H1 (cell line): ENCODE measurements around the gene C2.

Experiments
- EP300 ChIP-seq, 2 experiments: IDR thresholded peaks; 1 replicate in 1 of 2; 2 replicates in 1 of 2; pipeline ENCODE4 v1.6.1; 2011 to 2012; ENCODE audit warnings: low read depth in 2 of 2, low read length in 2 of 2, mild to moderate bottlenecking in 2 of 2, borderline replicate concordance in 1 of 2, inconsistent platforms in 1 of 2, moderate library complexity in 1 of 2
- KDM1A ChIP-seq: fragments of 200-600, 300-600 bp; sonication (generic); IDR thresholded peaks from 2 replicates; pipeline ENCODE4 v1.7.1; 2016; ENCODE audit warnings: mild to moderate bottlenecking, low read length, borderline replicate concordance
- NRF1 ChIP-seq: IDR thresholded peaks from 2 replicates; pipeline ENCODE4 v1.6.1; 2011; ENCODE audit warnings: mild to moderate bottlenecking, low read depth, low read length, improper control_type of control experiment
- POLR2A ChIP-seq, 2 experiments: IDR thresholded peaks; 1 replicate in 1 of 2; 2 replicates in 1 of 2; pipeline ENCODE4 v1.6.1; 2011; ENCODE audit warnings: low read depth in 2 of 2, low read length in 2 of 2, mild to moderate bottlenecking in 2 of 2; ENCODE audit errors: control extremely low read depth in 1 of 2
- POLR2AphosphoS5 ChIP-seq: IDR thresholded peaks from 2 replicates; pipeline ENCODE4 v1.6.1; 2011; ENCODE audit warnings: low read depth, low read length
- RFX5 ChIP-seq: IDR thresholded peaks from 2 replicates; pipeline ENCODE4 v1.6.1; 2011; ENCODE audit warnings: low read depth, low read length, improper control_type of control experiment, borderline replicate concordance
- SIN3A ChIP-seq, 2 experiments: IDR thresholded peaks in 1 of 2; conservative IDR thresholded peaks in 1 of 2; 2 replicates each; pipeline ENCODE4 v1.6.1; 2011 to 2012; ENCODE audit warnings: low read length in 2 of 2, improper control_type of control experiment in 1 of 2, low read depth in 1 of 2, mild to moderate bottlenecking in 1 of 2
- SUZ12 ChIP-seq: fragments of 200-600 bp; sonication (generic); IDR thresholded peaks from 2 replicates; pipeline ENCODE4 v1.6.1; 2012; ENCODE audit warnings: mild to moderate bottlenecking, inconsistent platforms, low read length, moderate library complexity, mixed read lengths
- TF ChIP-seq, protein P1 (sequence below), 3 experiments: IDR thresholded peaks; 1 replicate in 2 of 3; 2 replicates in 1 of 3; pipeline versions ENCODE4 v1.5.1 to v1.6.1; 2011; ENCODE audit warnings: low read length in 3 of 3, mild to moderate bottlenecking in 3 of 3, inconsistent platforms in 2 of 3, low read depth in 1 of 3, moderate library complexity in 1 of 3; ENCODE audit not compliant: insufficient read depth in 1 of 3; ENCODE audit errors: control extremely low read depth in 1 of 3

DNA sequence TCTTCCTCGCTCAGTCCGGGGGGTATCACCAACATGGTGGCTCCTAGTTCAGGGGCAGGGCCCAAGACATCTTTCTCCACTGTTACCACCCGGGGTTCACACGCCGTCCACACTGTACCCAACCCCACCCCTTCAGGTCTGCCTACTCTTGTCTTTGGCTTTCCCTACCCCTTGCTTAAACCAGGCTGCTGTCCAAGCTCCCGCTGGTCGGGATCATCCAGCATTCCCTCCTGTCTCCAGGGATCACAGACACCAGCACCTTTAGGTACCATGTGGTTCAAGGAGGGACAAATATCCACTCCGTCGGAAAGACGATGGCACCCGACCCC lies 30.9 kb downstream of the C2 start:
- no peak for TF ChIP-seq SUZ12
- no peak for TF ChIP-seq SIN3A (conservative IDR thresholded peaks at IDR 0.05 in 1 of 2, IDR thresholded peaks at IDR 0.05 in 1 of 2; ENCODE audit: low read depth in 1 of 2, low read length in 2 of 2)
- TF ChIP-seq, protein P1, sequence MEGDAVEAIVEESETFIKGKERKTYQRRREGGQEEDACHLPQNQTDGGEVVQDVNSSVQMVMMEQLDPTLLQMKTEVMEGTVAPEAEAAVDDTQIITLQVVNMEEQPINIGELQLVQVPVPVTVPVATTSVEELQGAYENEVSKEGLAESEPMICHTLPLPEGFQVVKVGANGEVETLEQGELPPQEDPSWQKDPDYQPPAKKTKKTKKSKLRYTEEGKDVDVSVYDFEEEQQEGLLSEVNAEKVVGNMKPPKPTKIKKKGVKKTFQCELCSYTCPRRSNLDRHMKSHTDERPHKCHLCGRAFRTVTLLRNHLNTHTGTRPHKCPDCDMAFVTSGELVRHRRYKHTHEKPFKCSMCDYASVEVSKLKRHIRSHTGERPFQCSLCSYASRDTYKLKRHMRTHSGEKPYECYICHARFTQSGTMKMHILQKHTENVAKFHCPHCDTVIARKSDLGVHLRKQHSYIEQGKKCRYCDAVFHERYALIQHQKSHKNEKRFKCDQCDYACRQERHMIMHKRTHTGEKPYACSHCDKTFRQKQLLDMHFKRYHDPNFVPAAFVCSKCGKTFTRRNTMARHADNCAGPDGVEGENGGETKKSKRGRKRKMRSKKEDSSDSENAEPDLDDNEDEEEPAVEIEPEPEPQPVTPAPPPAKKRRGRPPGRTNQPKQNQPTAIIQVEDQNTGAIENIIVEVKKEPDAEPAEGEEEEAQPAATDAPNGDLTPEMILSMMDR (IDR thresholded peaks at IDR 0.05; ENCODE audit: control extremely low read depth in 1 of 3, insufficient read depth in 1 of 3, low read depth in 1 of 3, low read length in 3 of 3) = no peak
- TF ChIP-seq KDM1A = no peak
- no peak for TF ChIP-seq NRF1
- TF ChIP-seq POLR2AphosphoS5 = no peak
- no peak for TF ChIP-seq EP300 (IDR thresholded peaks at IDR 0.05; ENCODE audit: borderline replicate concordance in 1 of 2, low read depth in 2 of 2, low read length in 2 of 2)
- no peak for TF ChIP-seq RFX5
- TF ChIP-seq POLR2A (IDR thresholded peaks at IDR 0.05; ENCODE audit: control extremely low read depth in 1 of 2, low read depth in 2 of 2, low read length in 2 of 2) = no peak
